Stimulated activated naive CD8-positive, alpha-beta T cell treated with anti-CD3 and anti-CD28 coated beads, Interleukin-15, Interleukin-2, amounts not matched to agents 100 ng/mL and 50 ng/mL, for 24 hours (primary cell): ENCODE data around the gene SSU72.
"Not testable (repeated sequence)": the region's sequence is repeated elsewhere in the genome, so short reads cannot be mapped to it uniquely, and the experiment has no call there.

ENCODE experiments used
- H3K27ac Mint-ChIP-seq: one replicate; pipeline ENCODE4 v1.8.0; 2021; ENCODE audit warnings: mild to moderate bottlenecking, mixed read lengths
- H3K27me3 Mint-ChIP-seq: one replicate; pipeline ENCODE4 v1.8.0; 2021; ENCODE audit warnings: mixed read lengths
- H3K36me3 Mint-ChIP-seq: one replicate; pipeline ENCODE4 v1.8.0; 2021; ENCODE audit warnings: low read depth, mixed read lengths
- H3K4me1 Mint-ChIP-seq: one replicate; pipeline ENCODE4 v1.8.0; 2021; ENCODE audit warnings: low read depth, mixed read lengths
- H3K4me3 Mint-ChIP-seq: one replicate; pipeline ENCODE4 v1.8.0; 2021; ENCODE audit warnings: mild to moderate bottlenecking, mixed read lengths
- H3K9me3 Mint-ChIP-seq: one replicate; pipeline ENCODE4 v1.8.0; 2021; ENCODE audit warnings: mixed read lengths

SSU72 gene

GRCh38 chr1:1512425-1512824, 62.2 kb downstream of the SSU72 start:
- not testable (repeated sequence) for H3K36me3 Mint-ChIP-seq

GRCh38 chr1:1511533-1512285, 63.0 kb downstream of the SSU72 start, which contains the start of gene ATAD3A:
Gene ATAD3A, plus strand, starts transcription at chr1:1512162. Its CDS starts 107 bp downstream, at chr1:1512269.
- H3K36me3 Mint-ChIP-seq = peaks cover 4% of the 10 kb centered on the region
- H3K9me3 Mint-ChIP-seq = no peaks in the 10 kb centered on the region
- peaks cover 12% of the 10 kb centered on the region for H3K4me1 Mint-ChIP-seq
- peak within 1 kb of the TSS; percentile 90 for H3K4me3 Mint-ChIP-seq
- H3K27ac Mint-ChIP-seq = peak within 1 kb of the TSS; percentile 95
- no peaks in the 10 kb centered on the region for H3K27me3 Mint-ChIP-seq

More at GRCh38 chr1:1512425-1512824, 62.2 kb downstream of the SSU72 start:
- Mint-ChIP-seq H3K4me1 (peaks cover 12% of the 10 kb centered on the region), H3K4me3 (peak overlapping the region; percentile 82)
- not testable (repeated sequence) for H3K9me3 Mint-ChIP-seq, H3K27ac Mint-ChIP-seq, H3K27me3 Mint-ChIP-seq

- H3K4me1 Mint-ChIP-seq = peaks cover 12% of the 10 kb centered on the region
- H3K27ac Mint-ChIP-seq = peak overlapping the region; percentile 95
- H3K27me3 Mint-ChIP-seq = no peaks in the 10 kb centered on the region
- peak overlapping the region; percentile 90 for H3K4me3 Mint-ChIP-seq
- peaks cover 4% of the 10 kb centered on the region for H3K36me3 Mint-ChIP-seq
- no peaks in the 10 kb centered on the region for H3K9me3 Mint-ChIP-seq
Observed at GRCh38 chr1:1510912-1511532, 63.6 kb downstream of the SSU72 start.

- peaks cover 26% of the 10 kb centered on the region for H3K4me1 Mint-ChIP-seq
- not testable (repeated sequence) for H3K9me3 Mint-ChIP-seq, H3K4me3 Mint-ChIP-seq, H3K27ac Mint-ChIP-seq, H3K27me3 Mint-ChIP-seq, H3K36me3 Mint-ChIP-seq
Observed at GRCh38 chr1:1509465-1509850, 65.2 kb downstream of the SSU72 start.

GRCh38 chr1:1508775-1509464, 65.7 kb downstream of the SSU72 start:
- not testable (repeated sequence) for H3K27me3 Mint-ChIP-seq, H3K36me3 Mint-ChIP-seq, H3K4me3 Mint-ChIP-seq, H3K27ac Mint-ChIP-seq, H3K9me3 Mint-ChIP-seq
- peaks cover 26% of the 10 kb centered on the region for H3K4me1 Mint-ChIP-seq

GRCh38 chr1:1507305-1507704, 67.4 kb downstream of the SSU72 start:
- Mint-ChIP-seq H3K4me3 (no peak overlapping the region), H3K4me1 (peaks cover 21% of the 10 kb centered on the region), H3K9me3 (no peaks in the 10 kb centered on the region), H3K36me3 (no peaks in the 10 kb centered on the region), H3K27me3 (no peaks in the 10 kb centered on the region), H3K27ac (no peak overlapping the region)

GRCh38 chr1:1505801-1506200, 68.9 kb downstream of the SSU72 start:
- not testable (repeated sequence) for H3K36me3 Mint-ChIP-seq, H3K9me3 Mint-ChIP-seq, H3K27me3 Mint-ChIP-seq
- H3K27ac Mint-ChIP-seq = peak overlapping the region; percentile 97
- peaks cover 16% of the 10 kb centered on the region for H3K4me1 Mint-ChIP-seq
- peak overlapping the region; percentile 77 for H3K4me3 Mint-ChIP-seq

GRCh38 chr1:1505366-1505798, 69.3 kb downstream of the SSU72 start:
- peak overlapping the region; percentile 97 for H3K27ac Mint-ChIP-seq
- H3K9me3 Mint-ChIP-seq, H3K27me3 Mint-ChIP-seq, H3K36me3 Mint-ChIP-seq: not testable (repeated sequence)
- H3K4me3 Mint-ChIP-seq = peak overlapping the region; percentile 77
- peaks cover 14% of the 10 kb centered on the region for H3K4me1 Mint-ChIP-seq

- Mint-ChIP-seq H3K4me3 (peak overlapping the region; percentile 77), H3K27ac (peak overlapping the region; percentile 97), H3K4me1 (peaks cover 14% of the 10 kb centered on the region)
- not testable (repeated sequence) for H3K36me3 Mint-ChIP-seq, H3K9me3 Mint-ChIP-seq, H3K27me3 Mint-ChIP-seq
Observed at GRCh38 chr1:1504777-1505365, 69.8 kb downstream of the SSU72 start.

- not testable (repeated sequence) for H3K4me1 Mint-ChIP-seq, H3K27ac Mint-ChIP-seq, H3K27me3 Mint-ChIP-seq, H3K4me3 Mint-ChIP-seq, H3K9me3 Mint-ChIP-seq
- H3K36me3 Mint-ChIP-seq = peaks cover 29% of the 10 kb centered on the region
Observed at GRCh38 chr1:1495461-1495975, 79.1 kb downstream of the SSU72 start.

- not testable (repeated sequence) for H3K4me1 Mint-ChIP-seq, H3K27me3 Mint-ChIP-seq, H3K4me3 Mint-ChIP-seq, H3K9me3 Mint-ChIP-seq, H3K27ac Mint-ChIP-seq
- H3K36me3 Mint-ChIP-seq = peaks cover 41% of the 10 kb centered on the region
Observed at GRCh38 chr1:1494311-1494710, 80.4 kb downstream of the SSU72 start.
